A673 (cell line): Measurements from ENCODE around the gene CFAP65. TPM values are rescaled to one million over a fixed set of nuclear protein-coding genes. Genes with fewer than 3 reads are reported as not detected.

Experiments used
- BruUV-seq: library from RNA; stranded (reverse); fragments of 400-500 nt; replicated peaks from 2 replicates; lab custom pipeline; 2021; lab: Mats Ljungman, UMichigan
- CTCF ChIA-PET: fragments of 300-600 bp; sonication (Branson Sonifier 250); formaldehyde crosslinking; loops from one replicate; lab custom pipeline; 2022; ENCODE audit warnings: antibody characterized with exemption; lab: Charles Lee
- POLR2A ChIA-PET: fragments of 300-600 bp; sonication (Branson Sonifier 250); formaldehyde crosslinking; loops from one replicate; lab custom pipeline; 2022; ENCODE audit warnings: antibody characterized with exemption; ENCODE audit not compliant: low non-redundant PET; lab: Charles Lee
- DNase-seq: peaks from one replicate; pipeline ENCODE4 v3.0.0-alpha.2; 2015; ENCODE audit warnings: low spot score
- H3K27ac ChIP-seq: fragments of 200-600 bp; sonication (generic); 2 replicates; pipeline ENCODE4 v1.5.1; 2016; ENCODE audit warnings: mixed run types, low read depth, mild to moderate bottlenecking, mixed read lengths, antibody characterized with exemption, low read length; ENCODE audit not compliant: poor library complexity, severe bottlenecking
- H3K27me3 ChIP-seq: fragments of 200-600 bp; sonication (generic); replicated peaks from 2 replicates; pipeline ENCODE4 v1.6.1; 2017; ENCODE audit warnings: mixed run types, low read depth, mild to moderate bottlenecking, mixed read lengths, antibody characterized with exemption, low read length; ENCODE audit not compliant: insufficient read depth, poor library complexity
- H3K36me3 ChIP-seq: fragments of 200-600 bp; sonication (generic); 2 replicates; pipeline ENCODE4 v1.6.1; 2016; ENCODE audit warnings: mixed run types, mild to moderate bottlenecking, mixed read lengths, antibody characterized with exemption, low read length; ENCODE audit not compliant: insufficient read depth, poor library complexity, severe bottlenecking
- H3K4me1 ChIP-seq: fragments of 200-600 bp; sonication (generic); 2 replicates; pipeline ENCODE4 v1.6.1; 2017; ENCODE audit warnings: mixed run types, mild to moderate bottlenecking, mixed read lengths, antibody characterized with exemption, low read length; ENCODE audit not compliant: insufficient read depth, poor library complexity, severe bottlenecking
- H3K4me3 ChIP-seq: fragments of 200-600 bp; sonication (generic); 2 replicates; pipeline ENCODE4 v1.5.1; 2016; ENCODE audit warnings: low read depth, mixed run types, mild to moderate bottlenecking, mixed read lengths, low read length; ENCODE audit not compliant: poor library complexity, severe bottlenecking
- H3K9me3 ChIP-seq: fragments of 200-600 bp; sonication (generic); 2 replicates; pipeline ENCODE4 v1.6.1; 2016; ENCODE audit warnings: mixed run types, low read depth, mild to moderate bottlenecking, mixed read lengths, antibody characterized with exemption, low read length; ENCODE audit not compliant: poor library complexity, severe bottlenecking
- EZH2 ChIP-seq: fragments of 200-600 bp; sonication (generic); IDR thresholded peaks from 2 replicates; pipeline ENCODE4 v1.6.1; 2017; ENCODE audit warnings: borderline replicate concordance, low read depth, mild to moderate bottlenecking, mixed read lengths, antibody characterized with exemption, low read length; ENCODE audit not compliant: poor library complexity, severe bottlenecking
- intact Hi-C: fragments of 100-400 bp; cut with micrococcal nuclease; formaldehyde crosslinking; loops from one replicate; pipeline ENCODE4 v1.10.0; 2022; ENCODE audit not compliant: unreplicated experiment
- total RNA-seq: library from RNA; stranded (reverse); gene quantifications from 2 replicates; pipeline ENCODE4 v1.2.3, GENCODE V29; 2021
- TF ChIP-seq, protein P1 (sequence below): fragments of 300-800, 200-600 bp; sonication (generic); conservative IDR thresholded peaks from 2 replicates; pipeline ENCODE4 v1.5.1; 2017; ENCODE audit warnings: low read depth, mild to moderate bottlenecking, antibody characterized with exemption, low read length, moderate library complexity, mixed read lengths

The CFAP65 gene
- total RNA-seq, 1 experiment from 2014 or later, result 0.13 TPM

GRCh38 chr2:219024059-219024458 is 17.3 kb downstream of the CFAP65 start:
- Histone ChIP-seq H3K4me3 (no peak overlapping the region), H3K27me3 (no peaks in the 10 kb centered on the region), H3K27ac (no peak overlapping the region), H3K36me3 (no peaks in the 10 kb centered on the region), H3K9me3 (no peaks in the 10 kb centered on the region), H3K4me1 (no peaks in the 10 kb centered on the region)
- intact Hi-C loops, result no loop called here
- CTCF ChIA-PET, result no interaction called here
- BruUV-seq, result no TSS peak
- POLR2A ChIA-PET, result interaction anchor here (0.7 kb wide), 1 partner anchor 131 kb away, joined by 3 read pairs; no protein-coding TSS in a partner anchor
- TF ChIP-seq, protein P1, sequence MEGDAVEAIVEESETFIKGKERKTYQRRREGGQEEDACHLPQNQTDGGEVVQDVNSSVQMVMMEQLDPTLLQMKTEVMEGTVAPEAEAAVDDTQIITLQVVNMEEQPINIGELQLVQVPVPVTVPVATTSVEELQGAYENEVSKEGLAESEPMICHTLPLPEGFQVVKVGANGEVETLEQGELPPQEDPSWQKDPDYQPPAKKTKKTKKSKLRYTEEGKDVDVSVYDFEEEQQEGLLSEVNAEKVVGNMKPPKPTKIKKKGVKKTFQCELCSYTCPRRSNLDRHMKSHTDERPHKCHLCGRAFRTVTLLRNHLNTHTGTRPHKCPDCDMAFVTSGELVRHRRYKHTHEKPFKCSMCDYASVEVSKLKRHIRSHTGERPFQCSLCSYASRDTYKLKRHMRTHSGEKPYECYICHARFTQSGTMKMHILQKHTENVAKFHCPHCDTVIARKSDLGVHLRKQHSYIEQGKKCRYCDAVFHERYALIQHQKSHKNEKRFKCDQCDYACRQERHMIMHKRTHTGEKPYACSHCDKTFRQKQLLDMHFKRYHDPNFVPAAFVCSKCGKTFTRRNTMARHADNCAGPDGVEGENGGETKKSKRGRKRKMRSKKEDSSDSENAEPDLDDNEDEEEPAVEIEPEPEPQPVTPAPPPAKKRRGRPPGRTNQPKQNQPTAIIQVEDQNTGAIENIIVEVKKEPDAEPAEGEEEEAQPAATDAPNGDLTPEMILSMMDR, result no peak
- no peak for TF ChIP-seq EZH2
- no peak for DNase-seq

- POLR2A ChIA-PET, result no interaction called here
- intact Hi-C loops, result no loop called here
- no peak overlapping the region for H3K27ac ChIP-seq
- TF ChIP-seq, protein P1, result no peak
- no peak for TF ChIP-seq EZH2
- BruUV-seq, result no TSS peak
- no peaks in the 10 kb centered on the region for H3K4me1 ChIP-seq
- no peak overlapping the region for H3K4me3 ChIP-seq
- H3K36me3 ChIP-seq, result no peaks in the 10 kb centered on the region
- CTCF ChIA-PET, result no interaction called here
- H3K27me3 ChIP-seq, result no peaks in the 10 kb centered on the region
- no peaks in the 10 kb centered on the region for H3K9me3 ChIP-seq
- no peak for DNase-seq
These were observed 18.2 kb downstream of the CFAP65 start for GRCh38 chr2:219023045-219023605.

- Histone ChIP-seq H3K9me3 (no peaks in the 10 kb centered on the region), H3K4me3 (no peak overlapping the region), H3K27ac (no peak overlapping the region), H3K4me1 (no peaks in the 10 kb centered on the region), H3K27me3 (no peaks in the 10 kb centered on the region), H3K36me3 (no peaks in the 10 kb centered on the region)
- intact Hi-C loops, result no loop called here
- ChIA-PET POLR2A (no interaction called here), CTCF (no interaction called here)
- BruUV-seq, result no TSS peak
- TF ChIP-seq, protein P1, result no peak
- no peak for TF ChIP-seq EZH2
- DNase-seq, result no peak
These were observed 18.7 kb downstream of the CFAP65 start for GRCh38 chr2:219022616-219023015.
